Raji (cell line): ENCODE results near the gene MRTFB.

Experiments used
- POLR2A ChIP-seq: IDR thresholded peaks from 2 replicates; pipeline ENCODE4 v1.6.1; 2011; ENCODE audit warnings: low read depth, low read length, control low read depth; ENCODE audit not compliant: insufficient read depth

The MRTFB gene

DNA sequence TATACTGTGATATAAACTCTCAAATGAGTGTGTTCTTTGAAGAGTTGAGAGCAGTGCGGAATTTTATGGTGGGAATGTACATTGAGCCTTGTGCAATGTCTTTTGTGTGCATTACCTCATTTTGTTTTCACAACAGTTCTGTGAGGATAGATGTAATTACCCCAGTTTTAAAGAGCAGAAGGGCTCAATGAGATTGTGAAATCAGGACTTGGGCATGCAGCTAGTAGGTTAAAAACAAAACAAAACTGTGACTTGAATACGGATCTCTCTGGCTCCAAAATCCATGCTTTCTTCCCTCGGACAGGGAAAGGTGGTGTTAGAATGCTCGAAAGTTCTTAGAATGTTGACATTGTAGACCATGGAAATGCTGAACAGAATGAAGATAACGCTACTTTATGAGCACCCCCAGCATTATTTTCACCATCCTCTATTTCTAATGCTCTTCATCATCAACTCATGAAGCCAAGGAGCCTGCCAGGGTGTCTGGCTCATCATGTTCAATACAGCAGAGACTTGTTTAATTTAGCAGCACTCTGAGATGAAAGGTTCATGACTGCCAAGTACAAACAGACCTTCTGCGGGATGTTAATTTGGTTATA lies 17.1 kb downstream of the MRTFB start:
- TF ChIP-seq POLR2A, result no peak

DNA sequence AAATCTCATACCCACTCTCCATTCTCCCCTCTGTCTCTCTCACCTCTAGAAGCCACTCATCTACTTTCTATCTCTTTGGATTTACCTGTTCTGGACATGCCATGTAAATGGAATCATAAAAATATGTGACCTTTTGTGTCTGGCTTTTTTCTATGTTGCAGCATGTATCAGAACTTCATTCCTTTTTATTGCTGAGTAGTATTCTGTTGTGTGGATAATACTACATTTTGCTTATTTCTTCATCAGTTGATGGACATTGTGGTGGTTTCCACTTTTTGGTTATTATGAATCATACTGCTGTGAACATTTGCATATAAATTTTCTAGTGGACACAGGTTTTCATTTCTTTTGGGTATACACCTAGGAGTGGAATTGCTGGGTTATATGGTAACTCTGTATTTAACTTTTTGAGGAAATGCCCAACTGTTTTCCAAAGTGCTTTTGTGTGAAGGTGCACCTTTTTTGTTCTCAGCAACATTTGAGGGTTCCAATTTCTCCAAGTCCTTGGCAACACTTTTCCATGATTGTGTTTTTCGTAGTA lies 18.2 kb downstream of the MRTFB start:
- no peak for TF ChIP-seq POLR2A

DNA sequence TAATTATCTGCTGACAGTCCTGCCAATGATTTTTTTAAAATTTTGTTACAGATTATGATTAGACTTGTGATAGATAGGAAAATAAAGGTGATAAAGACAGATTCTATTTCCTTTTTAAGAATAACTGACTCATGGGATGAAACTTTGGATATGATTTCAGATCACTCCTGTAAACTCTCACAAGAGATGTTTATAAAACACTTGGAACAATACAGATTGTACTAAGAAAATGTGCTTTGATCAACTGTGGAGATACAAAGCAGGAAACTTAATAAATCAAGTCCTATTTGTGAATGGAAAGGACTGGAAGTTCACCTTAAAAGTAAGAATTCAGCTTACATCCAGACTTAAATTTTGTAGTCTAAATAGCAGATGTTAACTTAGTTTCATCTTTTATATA lies 21.4 kb downstream of the MRTFB start:
- TF ChIP-seq POLR2A, result no peak

DNA sequence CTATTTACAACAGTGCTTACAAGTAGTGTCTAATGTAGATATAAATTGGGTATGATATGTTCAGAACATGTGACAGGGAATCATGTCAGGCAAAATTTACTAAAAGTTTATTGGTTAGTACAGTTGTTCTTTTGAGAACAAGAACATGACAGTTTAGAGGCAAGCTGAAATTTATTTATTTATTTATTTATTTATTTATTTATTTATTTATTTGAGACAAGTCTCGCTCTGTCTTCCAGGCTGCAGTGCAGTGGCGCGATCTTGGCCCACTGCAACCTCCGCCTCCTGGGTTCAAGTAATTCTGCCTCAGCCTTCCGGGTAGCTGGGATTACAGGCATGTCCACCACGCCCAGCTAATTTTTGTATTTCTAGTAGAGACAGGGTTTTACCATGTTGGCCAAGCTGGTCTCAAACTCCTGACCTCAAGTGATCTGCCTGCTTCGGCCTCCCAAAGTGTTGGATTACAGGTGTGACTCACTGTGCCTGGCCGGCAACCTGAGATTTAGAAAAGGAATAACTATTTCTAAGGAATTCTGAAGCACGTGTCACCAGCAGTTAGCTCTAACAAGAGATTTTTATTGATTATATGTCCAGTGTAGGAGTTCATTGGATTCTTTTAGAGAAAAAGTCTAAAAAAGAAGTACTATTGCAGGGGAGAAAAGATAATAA lies 24.9 kb downstream of the MRTFB start:
- TF ChIP-seq POLR2A, result no peak

DNA sequence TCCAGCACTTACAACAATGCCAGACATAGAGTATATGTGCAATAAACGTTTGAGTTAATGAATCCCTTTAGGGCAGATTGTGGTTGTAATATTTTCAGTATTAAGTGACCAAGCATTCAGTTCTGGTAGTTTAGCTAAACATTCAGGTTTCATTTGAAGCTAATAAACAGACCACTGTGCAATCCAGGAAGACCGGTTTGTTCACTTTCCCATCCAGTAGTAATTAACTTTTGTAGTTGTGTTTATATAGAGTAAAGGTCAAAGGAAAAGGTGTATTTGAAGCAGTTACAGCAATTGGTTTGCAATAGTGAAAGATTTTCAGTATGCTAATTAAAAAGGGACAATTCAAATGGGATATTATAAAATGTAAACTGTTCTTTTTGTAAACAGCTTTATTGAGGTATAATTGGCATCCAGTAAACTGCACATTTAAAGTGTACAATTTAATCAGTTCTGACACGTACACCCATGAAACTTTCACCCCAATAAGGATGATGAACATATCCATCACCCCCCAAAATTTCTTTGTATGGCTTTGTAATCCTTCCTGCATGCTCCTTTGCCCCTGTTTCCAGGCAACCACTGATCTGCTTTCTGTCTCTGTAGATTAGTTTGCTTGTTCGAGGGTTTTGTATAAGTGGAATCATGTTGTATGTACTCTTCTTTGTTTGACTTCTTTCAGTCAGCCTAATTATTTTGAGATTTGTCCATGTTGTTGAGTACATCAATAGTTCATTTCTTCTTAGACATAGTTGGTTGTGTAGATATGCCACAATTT lies 26.3 kb downstream of the MRTFB start:
- no peak for TF ChIP-seq POLR2A

DNA sequence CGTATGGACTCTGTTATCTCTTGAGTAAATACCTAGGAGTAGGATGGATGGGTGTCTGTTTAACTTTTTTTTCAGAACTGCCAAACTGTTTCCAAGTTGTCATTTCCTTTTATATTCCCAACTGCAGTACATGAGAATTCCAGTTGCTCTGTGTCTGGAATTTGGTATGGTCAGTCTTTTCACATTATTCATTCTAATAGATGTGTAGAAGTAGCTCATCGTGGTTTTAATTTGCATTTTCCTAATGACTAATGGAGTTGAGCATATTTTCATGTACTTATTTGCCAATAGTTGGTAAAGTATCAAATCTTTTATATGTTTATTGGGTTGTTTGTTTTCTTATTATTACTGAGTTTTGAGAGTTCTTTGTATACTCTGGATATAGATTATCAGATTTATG lies 27.0 kb downstream of the MRTFB start:
- TF ChIP-seq POLR2A, result no peak

DNA sequence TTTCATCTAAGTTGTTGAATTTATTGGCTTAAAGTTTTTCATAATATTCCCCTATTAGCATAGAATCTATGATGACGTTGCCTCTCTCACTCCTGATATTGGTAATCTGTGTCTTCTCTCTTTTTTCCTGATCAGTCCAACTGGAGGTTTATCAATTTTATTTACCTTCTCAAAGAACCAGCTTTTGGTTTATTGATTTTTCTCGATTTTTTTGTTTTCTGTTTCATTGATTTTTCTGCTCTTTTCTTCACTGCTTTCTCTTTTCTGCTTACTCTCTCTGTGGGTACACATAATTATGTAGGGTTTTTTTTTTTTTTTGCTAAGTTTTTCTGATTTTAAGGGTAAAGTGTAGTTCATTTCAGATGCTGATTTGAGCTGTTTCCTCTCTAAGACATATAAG lies 29.7 kb downstream of the MRTFB start:
- no peak for TF ChIP-seq POLR2A

DNA sequence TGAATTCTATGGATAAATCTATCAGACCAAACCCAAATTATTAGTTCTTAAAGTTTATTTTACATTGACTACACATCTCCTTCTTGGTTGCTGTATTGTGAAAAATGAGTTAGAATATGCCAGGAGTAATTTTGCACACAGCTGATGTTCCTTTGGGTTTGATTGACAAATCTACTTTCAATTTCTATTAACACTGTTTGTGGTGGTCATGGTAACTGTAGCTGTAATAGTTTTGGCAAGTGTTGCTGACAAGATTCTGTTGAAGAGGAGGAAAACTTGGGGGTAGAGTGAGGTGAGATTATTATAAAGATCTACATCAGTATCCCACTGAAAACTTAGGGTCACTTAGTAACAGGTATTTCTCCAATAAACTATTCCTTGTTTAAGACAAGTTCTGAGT lies 30.3 kb downstream of the MRTFB start:
- no peak for TF ChIP-seq POLR2A

DNA sequence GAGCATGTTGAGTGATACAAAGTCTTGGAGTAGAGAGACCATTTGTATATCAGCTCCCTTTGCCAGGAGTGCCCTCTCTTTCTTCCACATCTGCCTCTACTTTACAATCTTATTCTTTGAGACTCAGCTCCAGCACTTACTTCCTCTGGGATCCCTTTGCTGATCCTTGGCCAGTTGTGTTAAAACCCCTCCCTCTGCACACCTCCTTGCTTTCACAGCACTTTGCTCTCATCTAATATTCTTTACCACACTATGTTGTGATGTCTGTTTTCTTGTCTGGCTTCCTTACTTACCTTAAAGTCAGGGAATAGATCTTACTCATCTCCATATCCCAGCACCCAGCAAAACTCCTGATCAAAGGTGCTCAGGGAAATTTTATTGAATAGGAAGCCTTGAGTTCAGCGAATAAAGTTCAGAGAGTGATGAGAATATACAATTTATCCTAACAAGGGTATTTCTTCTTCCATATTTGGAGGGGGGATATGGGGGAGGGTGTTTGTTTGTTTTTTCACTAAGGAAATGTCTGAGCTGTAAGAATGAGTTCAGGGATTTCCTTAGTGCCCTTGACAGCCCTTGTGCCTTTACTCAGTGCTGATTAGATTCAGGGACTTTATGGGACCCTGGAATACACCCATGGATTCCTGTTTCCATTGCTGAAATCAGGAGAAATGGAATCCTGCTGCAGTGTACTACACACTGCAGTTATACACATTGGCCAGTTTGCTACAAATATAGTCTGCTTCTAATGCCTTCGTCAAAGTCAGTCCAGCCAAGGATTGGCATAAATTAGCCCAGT lies 32.0 kb downstream of the MRTFB start:
- TF ChIP-seq POLR2A, result no peak

DNA sequence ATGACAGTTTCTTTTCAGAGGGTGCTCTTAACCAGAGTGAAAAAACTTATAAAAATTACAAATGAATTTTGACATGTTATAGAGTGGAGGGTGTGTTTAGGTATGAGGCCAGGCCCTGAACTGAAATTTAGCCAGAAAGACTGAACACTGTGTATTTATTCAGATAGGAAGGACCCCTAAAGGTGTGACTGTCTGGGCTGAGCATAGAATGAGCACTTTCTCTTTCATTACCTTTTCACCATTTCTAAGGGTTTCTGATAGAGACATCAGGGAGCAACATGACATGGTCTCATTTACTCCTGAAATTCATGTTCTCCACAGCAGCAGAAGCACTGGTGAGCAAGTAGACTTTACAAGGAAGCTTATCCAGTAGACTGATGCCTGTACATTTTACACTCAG lies 32.9 kb downstream of the MRTFB start:
- TF ChIP-seq POLR2A, result no peak

DNA sequence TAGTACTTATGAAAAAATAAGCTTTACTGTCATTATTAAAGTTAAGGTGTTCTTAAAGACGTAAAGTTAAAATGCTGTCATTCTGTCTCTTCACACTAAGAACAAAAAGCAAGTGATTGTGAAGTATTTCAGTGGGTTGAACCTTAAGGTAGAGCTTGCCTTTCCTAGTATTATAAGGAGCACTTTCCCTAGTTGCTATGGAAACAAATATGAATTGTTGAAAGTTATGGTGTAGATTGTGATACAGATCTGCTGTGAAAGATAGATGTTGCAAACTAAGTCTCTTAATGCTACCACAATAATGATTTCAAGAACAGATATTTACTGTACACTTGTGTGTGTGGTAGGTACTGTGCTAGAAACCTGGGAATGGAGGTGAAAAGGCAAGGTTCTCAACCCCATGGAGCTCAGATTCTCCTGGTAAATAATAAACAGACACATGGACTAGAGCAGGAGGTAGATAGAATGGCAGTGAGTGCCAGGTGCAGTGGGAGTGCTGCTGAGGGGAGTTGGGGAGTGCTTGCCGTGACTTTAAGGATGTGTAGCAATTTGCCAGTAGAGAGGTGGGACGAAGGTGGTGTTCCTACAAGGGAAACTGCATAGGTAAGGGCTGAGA lies 34.7 kb downstream of the MRTFB start:
- no peak for TF ChIP-seq POLR2A

DNA sequence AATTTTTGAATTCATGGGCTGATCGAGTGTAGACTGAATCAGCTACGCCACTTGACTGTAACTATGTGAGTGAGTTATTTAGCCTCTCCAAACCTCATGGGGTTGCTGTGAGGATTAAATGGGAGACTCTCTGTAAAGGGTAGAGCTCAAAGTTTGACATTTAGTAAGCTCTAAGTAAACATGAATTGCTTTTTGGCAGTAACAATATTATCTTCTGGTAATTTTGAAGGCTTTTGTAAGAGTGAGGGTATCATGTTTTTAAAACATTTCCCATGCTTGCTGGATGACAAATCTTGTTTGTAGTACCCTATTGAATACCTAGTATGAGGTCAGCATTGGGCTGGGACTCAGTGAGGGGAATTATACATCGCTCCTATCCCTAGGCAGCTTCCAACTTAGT lies 35.3 kb downstream of the MRTFB start:
- no peak for TF ChIP-seq POLR2A

DNA sequence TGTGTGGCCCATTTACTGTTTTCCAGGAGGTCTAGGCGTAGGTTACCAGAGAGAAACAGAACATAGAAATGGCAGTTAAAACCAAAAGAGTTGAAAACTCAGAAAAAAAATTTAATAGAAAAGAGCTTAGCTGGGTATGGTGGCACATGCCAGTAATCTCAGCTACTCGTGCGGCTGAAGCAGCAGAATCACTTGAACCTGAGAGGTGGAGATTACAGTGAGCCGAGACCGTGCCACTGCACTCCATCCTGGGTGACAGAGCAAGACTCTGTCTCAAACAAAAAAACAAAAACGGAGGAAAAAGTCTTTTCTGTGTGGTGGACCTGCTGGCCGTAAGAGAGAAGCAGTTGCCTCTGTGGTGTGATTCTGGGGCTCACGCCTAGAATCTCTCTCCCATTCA lies 35.8 kb downstream of the MRTFB start:
- no peak for TF ChIP-seq POLR2A

DNA sequence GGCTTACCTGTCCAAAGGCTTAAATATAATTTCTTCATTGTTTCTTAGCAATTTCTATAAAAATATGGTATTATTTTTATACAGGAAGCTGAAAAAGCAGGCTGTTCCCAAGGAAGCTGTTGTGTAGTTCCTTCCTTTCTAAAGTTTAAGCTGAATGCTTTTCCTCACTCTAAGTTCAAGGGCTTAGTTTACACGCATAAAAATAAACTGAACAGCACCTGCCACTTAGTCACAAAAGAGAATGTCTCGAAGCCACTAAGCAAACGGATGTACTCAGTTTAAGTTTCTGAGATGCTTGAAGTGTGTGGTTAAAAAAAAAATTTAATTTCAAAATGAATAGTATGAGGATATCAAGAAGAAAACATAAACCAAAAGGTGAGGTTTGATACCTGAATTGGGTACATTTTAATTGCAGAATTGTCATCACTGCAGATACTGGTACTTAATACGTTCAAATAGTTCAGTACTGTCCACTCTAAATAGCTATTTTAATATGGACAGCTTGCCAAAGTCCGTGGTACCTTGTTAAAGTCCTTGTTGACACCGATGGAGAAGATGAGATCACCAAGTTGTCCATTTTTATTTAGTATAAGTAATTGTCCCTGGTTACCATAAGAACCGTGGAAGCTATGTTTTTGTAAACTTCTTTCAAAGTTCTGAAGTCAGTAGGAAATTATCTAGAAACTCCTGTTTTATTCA lies 38.1 kb downstream of the MRTFB start:
- no peak for TF ChIP-seq POLR2A
